BJ (cell line): Measurements from ENCODE around the gene SERPINA1. TPM values are rescaled to one million over a fixed set of nuclear protein-coding genes. Genes with fewer than 3 reads are reported as not detected.

Source experiments
- CTCF ChIA-PET: fragments of 350-600 bp; formaldehyde crosslinking; extraction: SDS; loops from one replicate; lab custom pipeline; 2021; ENCODE audit warnings: antibody characterized with exemption, inconsistent platforms; lab: Yijun Ruan, JAX
- POLR2A ChIA-PET: fragments of 300-600 bp; sonication (Branson Sonifier 250); formaldehyde crosslinking; extraction: SDS; loops from one replicate; lab custom pipeline; 2021; ENCODE audit warnings: antibody characterized with exemption; lab: Charles Lee
- DNase-seq: peaks from one replicate; pipeline ENCODE4 v3.0.0-alpha.2; 2011; ENCODE audit warnings: low read depth
- H3K27me3 ChIP-seq: 2 replicates; pipeline ENCODE4 v1.6.0; 2011; ENCODE audit warnings: low read length; ENCODE audit not compliant: control insufficient read depth, insufficient read depth
- H3K36me3 ChIP-seq: 2 replicates; pipeline ENCODE4 v1.5.1; 2011; ENCODE audit warnings: low read length; ENCODE audit not compliant: control insufficient read depth, insufficient read depth
- H3K4me3 ChIP-seq: 2 replicates; pipeline ENCODE4 v1.5.1; 2011; ENCODE audit warnings: low read depth, mild to moderate bottlenecking, control low read depth, low read length
- polyA plus RNA-seq: library from polyadenylated mRNA; depleted of rRNA; stranded (reverse); fragments of >200 nt; gene quantifications from 2 replicates; pipeline ENCODE4 v1.2.3, GENCODE V29; 2011
- TF ChIP-seq, protein P1 (sequence below): IDR thresholded peaks from 2 replicates; pipeline ENCODE4 v1.5.1; 2011; ENCODE audit warnings: low read depth, mild to moderate bottlenecking, control low read depth, inconsistent platforms, low read length, moderate library complexity; ENCODE audit not compliant: insufficient read depth

SERPINA1 gene
- polyA plus RNA-seq, 1 experiment = 0.40 TPM

DNA sequence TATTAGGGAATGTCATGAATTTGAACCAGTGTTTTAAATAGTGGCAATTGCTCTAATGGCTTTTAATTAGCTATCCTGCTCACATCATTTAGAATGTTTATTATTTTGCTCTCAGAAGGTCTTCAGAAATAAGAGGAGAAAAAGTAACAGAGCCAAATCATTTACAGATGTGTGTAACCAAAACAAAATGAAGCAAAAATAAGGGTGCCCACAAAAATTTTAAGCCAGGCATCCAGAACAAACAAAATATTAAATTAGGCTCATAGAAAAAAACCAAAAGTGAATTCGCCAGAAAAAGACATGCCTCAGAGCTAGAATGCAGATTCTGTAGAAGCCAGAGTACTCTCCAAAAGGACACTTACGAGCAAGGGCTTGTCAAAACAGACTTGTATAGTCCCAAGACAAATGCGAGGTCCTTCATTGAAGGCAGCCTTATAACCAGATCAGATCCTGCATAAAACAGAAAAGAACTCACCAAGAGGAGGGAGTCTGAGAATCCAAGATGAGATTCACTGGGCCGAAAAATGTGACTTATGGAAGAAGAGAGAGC is 20.2 kb upstream of the SERPINA1 start:
- H3K27me3 ChIP-seq = no peaks in the 10 kb centered on the region; the same call in 1 of the 2 replicates
- no peak overlapping the region for H3K4me3 ChIP-seq
- ChIA-PET POLR2A (no interaction called here), CTCF (interaction anchor here (0.7 to 1.2 kb wide), 2 partner anchors 12 to 14 kb away, joined by 3 to 4 read pairs; no protein-coding TSS in a partner anchor)
- DNase-seq = no peak
- no peaks in the 10 kb centered on the region for H3K36me3 ChIP-seq
- TF ChIP-seq, protein P1, sequence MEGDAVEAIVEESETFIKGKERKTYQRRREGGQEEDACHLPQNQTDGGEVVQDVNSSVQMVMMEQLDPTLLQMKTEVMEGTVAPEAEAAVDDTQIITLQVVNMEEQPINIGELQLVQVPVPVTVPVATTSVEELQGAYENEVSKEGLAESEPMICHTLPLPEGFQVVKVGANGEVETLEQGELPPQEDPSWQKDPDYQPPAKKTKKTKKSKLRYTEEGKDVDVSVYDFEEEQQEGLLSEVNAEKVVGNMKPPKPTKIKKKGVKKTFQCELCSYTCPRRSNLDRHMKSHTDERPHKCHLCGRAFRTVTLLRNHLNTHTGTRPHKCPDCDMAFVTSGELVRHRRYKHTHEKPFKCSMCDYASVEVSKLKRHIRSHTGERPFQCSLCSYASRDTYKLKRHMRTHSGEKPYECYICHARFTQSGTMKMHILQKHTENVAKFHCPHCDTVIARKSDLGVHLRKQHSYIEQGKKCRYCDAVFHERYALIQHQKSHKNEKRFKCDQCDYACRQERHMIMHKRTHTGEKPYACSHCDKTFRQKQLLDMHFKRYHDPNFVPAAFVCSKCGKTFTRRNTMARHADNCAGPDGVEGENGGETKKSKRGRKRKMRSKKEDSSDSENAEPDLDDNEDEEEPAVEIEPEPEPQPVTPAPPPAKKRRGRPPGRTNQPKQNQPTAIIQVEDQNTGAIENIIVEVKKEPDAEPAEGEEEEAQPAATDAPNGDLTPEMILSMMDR = no peak

DNA sequence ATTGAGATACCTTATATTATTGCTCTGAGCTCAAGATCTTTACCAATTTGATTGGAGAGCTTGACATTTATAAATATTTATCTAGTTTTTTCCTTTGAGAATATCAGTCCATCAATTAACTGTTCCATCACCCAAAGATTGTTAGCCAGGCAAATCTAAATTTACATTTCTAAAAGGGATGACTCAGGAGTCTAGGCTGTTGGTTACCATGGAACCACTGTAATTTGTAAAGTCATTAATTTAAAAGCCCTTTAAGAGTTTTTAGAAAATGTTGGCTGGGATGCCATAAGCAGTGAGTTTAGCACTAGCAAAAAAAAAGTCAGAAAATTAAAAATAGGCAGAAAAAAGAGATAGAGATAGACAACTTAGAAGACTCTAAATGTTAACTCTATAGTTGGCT is 19.5 kb upstream of the SERPINA1 start:
- Histone ChIP-seq H3K4me3 (no peak overlapping the region), H3K27me3 (peaks cover 2% of the 10 kb centered on the region; the same call in 1 of the 2 replicates), H3K36me3 (no peaks in the 10 kb centered on the region)
- ChIA-PET CTCF (interaction anchor here (0.7 to 1.2 kb wide), 2 partner anchors 13 to 15 kb away, joined by 3 to 4 read pairs; no protein-coding TSS in a partner anchor), POLR2A (no interaction called here)
- no peak for DNase-seq
- TF ChIP-seq, protein P1 = no peak

DNA sequence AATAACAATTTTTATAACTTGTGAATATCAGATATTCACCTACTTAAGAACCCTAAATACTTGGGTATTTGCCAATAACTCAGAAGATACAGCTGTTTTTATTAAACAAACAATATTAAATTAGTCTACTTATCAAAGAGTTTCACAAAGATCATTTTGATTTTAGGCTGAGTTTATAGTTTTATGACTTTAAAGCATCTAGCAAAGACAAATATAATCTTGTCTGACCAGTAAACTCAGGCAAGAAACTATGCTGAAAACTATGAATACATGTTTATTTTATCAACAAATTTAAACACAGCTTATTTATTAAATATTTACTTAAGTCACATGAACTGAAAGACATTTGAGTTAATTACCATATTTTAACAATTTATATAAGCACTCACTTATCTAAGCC is 18.5 kb upstream of the SERPINA1 start:
- Histone ChIP-seq H3K4me3 (no peak overlapping the region), H3K27me3 (peaks cover 2% of the 10 kb centered on the region; the same call in 1 of the 2 replicates), H3K36me3 (no peaks in the 10 kb centered on the region)
- no peak for DNase-seq
- TF ChIP-seq, protein P1 = no peak
- ChIA-PET POLR2A (no interaction called here), CTCF (no interaction called here)

DNA sequence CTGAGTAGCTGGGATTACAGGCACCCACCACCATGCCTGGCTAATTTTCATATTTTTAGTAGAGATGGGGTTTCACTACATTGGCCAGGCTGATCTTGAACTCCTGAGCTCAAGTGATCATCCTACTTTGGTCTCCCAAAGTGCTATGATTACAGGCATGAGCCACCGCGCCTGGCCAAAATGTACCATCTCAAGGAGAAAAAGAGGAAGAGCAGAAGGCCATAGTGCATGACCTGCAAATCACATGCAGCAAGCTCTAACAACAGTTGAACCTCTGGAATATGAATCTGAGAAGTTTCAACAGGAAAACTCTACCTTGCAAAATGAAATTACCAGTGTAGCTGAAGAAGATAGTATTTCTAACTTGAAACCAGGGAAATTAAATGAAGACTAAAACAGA is 17.1 kb upstream of the SERPINA1 start:
- POLR2A ChIA-PET = no interaction called here
- CTCF ChIA-PET = no interaction called here
- no peak for DNase-seq
- TF ChIP-seq, protein P1 = no peak
- H3K36me3 ChIP-seq = no peaks in the 10 kb centered on the region
- H3K27me3 ChIP-seq = peaks cover 2% of the 10 kb centered on the region; the same call in 1 of the 2 replicates
- H3K4me3 ChIP-seq = no peak overlapping the region

DNA sequence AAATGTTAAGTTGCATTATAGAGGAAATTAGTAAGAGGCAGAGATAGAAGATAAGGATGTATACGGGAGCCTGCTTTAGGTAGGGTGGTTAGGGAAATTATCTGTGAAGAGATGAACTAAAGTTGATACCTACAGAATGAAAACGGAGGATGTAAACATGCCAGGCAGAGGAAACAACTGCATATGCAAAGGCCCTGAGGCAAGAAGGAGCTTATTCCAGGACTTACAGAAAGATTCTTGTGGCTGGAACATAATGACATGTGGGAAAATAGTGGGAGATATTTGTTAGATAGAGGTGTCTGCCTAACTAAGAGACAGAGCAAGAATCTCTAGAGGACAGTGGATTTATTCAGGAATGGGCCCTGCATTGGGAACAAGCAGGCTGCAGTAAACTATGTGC is 16.2 kb upstream of the SERPINA1 start:
- DNase-seq = no peak
- ChIA-PET CTCF (no interaction called here), POLR2A (no interaction called here)
- Histone ChIP-seq H3K4me3 (no peak overlapping the region), H3K27me3 (peaks cover 2% of the 10 kb centered on the region; the same call in 1 of the 2 replicates), H3K36me3 (no peaks in the 10 kb centered on the region)
- TF ChIP-seq, protein P1 = no peak
